ENCODE results near the gene USP53.
A peak's percentile ranks its signal among the peaks of the same experiment; 100 is the strongest.
"Not testable (repeated sequence)": the region's sequence is repeated elsewhere in the genome, so short reads cannot be mapped to it uniquely, and the experiment has no call there.

Gene USP53

DNA sequence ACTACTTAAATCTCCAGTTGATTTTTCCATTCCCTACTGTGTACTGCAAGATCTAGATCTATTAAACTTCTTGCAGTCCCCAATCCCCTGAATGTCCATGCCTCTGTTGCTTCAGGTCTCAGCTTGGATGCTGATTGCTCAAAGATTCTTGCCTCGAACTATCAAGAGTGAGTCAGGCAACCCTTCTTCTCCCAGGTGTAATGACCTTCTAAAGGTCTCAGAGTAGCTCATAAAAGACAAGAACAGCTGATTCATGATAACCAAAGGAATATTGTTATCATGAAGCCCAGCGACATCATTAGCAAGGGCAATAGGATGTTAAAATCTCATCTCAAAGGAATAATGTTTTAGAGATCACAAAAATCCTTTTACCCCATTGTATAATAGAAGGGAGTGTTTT, 116.2 kb downstream of the USP53 start:
- DNase-seq, result no peak

DNA sequence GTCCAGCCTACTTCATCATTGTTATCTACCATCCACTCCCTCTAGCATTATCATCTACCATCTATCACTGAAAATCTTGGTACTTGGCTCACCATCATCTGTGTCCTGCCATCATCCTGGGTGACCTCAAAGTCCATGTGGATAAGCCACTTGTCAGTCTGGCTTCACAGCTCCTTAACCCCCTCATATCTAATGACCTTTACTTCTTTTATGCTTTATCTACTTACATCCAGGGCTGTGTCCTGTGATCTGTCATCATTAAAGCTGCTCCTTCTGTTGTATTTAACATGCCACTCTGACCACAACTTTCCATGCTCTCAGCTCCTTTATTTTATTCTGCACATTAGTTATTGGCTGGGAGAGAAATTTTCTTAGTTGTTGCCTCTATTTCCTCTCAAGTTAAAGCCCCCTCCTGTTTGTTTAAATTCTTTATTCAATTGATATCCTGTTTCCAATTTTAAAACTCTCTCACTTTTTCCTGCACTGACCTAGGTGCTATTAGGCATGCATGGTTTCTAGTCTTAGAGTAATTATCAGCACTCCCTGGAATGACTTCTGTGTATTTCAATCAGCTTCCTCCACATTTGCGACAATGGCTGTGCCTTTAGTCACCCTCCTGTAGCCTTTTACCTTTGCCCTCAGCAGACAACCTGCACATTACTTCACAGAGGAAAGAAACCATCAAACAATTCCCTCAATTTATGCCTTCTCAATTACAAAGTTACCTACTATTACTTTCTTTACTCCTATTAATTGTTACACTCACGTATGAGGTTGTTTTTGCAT, 117.5 kb downstream of the USP53 start:
- no peak for DNase-seq

DNA sequence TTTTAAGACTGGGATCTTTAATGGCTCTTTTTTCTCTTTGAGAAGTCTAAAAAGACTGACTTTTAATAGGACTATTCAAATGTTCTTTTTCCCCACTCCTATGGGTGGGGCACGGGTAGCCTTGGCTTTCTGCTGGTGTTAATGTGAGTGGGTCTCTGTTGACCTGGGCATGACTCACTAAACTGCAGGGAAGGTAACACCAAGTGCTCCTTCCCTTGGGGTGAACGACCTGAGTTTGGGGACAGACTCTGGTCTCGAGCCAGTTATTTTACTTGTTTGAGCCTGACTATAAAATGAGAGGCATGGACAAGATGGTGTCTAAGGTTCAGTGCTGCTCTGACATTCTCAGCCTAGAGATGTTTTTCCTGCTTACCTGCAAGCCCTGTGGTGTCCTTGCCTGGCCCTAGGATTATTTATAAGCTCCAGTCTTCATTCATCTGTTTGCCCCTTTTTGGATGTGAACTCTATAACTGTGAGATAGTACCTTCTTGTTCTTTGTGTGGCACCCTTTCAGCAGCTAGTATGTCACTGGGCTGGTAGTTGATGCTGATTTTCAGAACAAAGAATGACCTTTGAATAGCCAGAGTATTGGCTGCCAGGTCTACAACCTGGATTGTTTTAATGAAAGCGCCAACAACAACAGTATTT, 123.9 kb downstream of the USP53 start:
- not testable (repeated sequence) for DNase-seq

DNA sequence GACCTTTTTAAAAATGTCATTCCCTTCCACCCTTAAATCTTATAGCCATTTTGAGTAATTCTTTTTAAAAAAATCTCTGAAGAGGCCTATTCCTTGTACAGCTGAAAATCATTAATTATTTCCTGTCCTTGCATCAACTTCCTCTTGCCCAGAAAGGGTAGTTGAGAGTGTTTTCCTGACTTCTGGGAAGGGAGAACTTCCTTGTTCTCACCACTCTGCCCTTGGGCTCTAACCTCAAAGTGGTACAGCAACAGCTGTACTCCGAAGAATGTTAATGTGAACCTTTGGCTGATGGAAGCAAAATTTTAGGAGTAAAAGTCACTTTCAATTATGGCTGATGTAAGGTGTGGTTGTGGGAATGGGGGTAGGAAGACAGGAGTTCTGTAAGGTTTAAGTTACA, 124.5 kb downstream of the USP53 start:
- peak; percentile 76 for DNase-seq

DNA sequence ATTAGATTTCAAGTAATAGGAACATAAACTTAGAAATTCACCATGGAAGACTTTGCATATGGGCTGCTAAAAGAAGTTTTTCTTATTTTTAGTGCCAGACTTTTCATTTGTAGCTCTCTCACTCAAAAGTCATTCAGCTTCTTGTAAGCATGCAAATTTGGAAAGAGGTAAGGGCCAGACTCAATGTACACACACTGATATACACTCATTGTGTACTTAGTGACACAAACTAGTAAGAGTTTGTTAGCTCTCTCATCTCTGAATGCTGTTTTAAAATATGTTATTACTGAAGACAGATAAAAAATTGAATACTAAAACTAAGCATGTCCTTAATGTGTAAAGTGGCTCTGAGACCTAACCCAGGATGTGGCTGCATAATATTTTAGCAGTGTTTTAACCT, 127.4 kb downstream of the USP53 start:
- DNase-seq, result not testable (repeated sequence)

DNA sequence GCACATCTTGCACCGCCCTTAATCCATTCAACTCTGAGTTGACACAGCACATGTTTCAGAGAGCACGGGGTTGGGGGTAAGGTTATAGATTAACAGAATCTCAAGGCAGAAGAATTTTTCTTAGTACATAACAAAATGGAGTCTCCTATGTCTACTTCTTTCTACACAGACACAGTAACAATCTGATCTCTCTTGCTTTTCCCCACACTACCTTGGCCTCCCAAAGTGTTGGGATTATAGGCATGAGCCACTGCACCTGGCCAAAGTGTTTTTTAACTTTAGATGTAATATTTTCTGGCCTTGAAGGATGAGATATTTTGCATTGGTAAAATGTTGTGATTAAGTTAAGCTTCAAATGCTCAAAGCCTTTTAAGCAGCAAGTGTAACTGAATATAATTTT, 130.8 kb downstream of the USP53 start:
- DNase-seq, result not testable (repeated sequence)
